GM21515 (cell line): Measurements from ENCODE around the gene LY9.
"Not testable (repeated sequence)": the region's sequence is repeated elsewhere in the genome, so short reads cannot be mapped to it uniquely, and the experiment has no call there.

Experiments used
- ATAC-seq: cut with Tn5 transposase; IDR thresholded peaks from one replicate; pipeline ENCODE4 v1.9.1; 2021; ENCODE audit not compliant: unreplicated experiment

LY9 gene

GRCh38 chr1:160863774-160864131 is 67.8 kb downstream of the LY9 start:
- no peak for ATAC-seq

GRCh38 chr1:160864173-160864572 is 68.2 kb downstream of the LY9 start:
- no peak for ATAC-seq

- no peak for ATAC-seq
Measured at GRCh38 chr1:160865337-160865736, 69.4 kb downstream of the LY9 start.

GRCh38 chr1:160866001-160866694 is 70.2 kb downstream of the LY9 start:
- ATAC-seq, result no peak

DNA sequence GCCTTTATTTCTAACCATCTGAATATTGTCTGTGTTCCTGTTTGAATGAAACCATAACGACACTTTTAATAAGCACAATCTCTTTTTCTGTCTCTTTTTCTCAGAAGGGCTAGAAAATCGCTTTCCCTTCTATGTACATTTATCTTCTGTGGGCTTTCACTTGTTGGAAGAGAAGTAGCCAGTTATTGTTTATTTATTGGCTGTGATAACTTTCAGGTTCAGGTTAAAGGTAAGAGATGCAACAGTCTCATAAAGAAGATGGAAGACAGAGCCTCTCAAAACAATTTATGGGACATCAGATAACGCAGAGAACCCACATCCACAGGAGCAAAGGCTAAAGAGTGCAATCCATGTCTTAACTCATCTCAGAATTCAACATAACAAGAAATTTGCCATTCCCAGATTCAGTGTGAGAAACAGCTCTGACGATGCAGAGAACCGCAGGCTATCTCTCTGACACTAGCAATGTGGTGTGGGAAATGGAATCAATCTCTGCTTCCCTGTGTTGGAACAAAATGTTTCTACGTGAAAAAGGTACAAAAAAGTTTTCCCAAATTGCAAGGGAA is 70.8 kb downstream of the LY9 start:
- no peak for ATAC-seq

DNA sequence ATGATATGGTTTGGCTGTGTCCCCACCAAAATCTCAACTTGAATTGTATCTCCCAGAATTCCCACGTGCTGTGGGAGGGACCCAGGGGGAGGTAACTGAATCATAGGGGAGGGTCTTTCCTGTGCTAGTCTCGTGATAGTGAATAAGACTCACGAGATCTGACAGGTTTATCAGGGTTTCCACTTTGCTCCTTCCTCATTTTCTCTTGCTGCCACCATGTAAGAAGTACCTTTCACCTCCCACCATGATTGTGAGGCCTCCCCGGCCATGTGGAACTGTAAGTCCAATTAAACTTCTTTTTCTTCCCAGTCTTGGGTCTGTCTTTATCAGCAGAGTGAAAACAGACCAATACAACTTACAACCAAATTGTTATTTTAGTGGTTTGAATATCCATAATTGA is 71.7 kb downstream of the LY9 start:
- ATAC-seq, result not testable (repeated sequence)

DNA sequence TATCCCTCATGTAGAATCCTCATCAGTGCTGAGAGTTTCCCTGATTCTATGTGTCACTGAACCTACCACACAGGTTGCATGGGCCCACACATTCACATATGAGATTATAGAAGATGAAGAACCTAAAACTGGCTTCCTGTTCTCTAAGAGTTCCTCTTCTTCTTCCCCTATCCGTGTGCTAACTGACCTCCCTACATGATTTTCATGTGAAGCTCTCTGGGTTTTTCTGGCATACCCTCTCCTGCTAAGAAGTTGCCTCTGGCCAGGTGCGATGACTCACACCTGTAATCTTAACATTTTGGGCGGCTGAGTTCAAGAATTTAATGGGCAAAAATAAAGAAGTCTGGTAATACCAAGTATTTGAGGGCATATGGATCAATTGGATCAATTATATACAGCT is 72.2 kb downstream of the LY9 start:
- ATAC-seq, result no peak

DNA sequence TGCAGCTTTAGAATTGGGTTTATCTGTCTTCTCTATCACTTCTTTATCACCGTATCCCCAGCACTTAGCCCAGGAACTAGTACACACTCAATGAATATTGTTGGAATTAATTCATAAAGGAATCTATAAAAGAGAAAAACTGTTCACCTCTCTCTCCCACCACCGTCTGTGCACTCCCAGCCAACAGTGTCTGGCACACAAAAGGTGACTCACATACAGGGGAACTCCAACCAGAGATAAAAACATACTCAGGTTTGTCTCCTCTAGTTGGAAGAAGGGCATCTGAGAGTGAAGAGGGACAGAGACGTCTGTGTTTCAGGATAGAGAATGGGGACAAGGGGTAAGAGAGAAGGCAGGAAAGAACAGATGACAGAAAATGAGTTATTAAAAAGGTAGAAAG is 79.0 kb downstream of the LY9 start:
- no peak for ATAC-seq

- ATAC-seq, result not testable (repeated sequence)
Measured at GRCh38 chr1:160875591-160875990, 79.6 kb downstream of the LY9 start.

GRCh38 chr1:160876311-160876710 is 80.3 kb downstream of the LY9 start:
- ATAC-seq, result no peak

GRCh38 chr1:160877221-160877620 is 81.2 kb downstream of the LY9 start:
- ATAC-seq, result no peak
